ENCODE data around the gene NCAN.

The NCAN gene

GRCh38 chr19:19274146-19274545, 62.4 kb downstream of the NCAN start:
- no peak for DNase-seq
- TF ChIP-seq CTCF (IDR thresholded peaks at IDR 0.05) = no peak
- Histone ChIP-seq H3K27ac (no peak overlapping the region), H3K9me3 (no peaks in the 10 kb centered on the region), H3K4me1 (peaks cover 0 to 13% (median 9%) of the 10 kb centered on the region in 4 donors), H3K4me3 (no peak overlapping the region), H3K36me3 (peaks cover 36 to 46% (median 40%) of the 10 kb centered on the region in 3 donors), H3K27me3 (peaks cover 0 to 10% of the 10 kb centered on the region in 2 donors)
- intact Hi-C loops (cut with DNase I; ENCODE audit: low total_unique reads) = no loop called here

GRCh38 chr19:19274716-19275565, 63.2 kb downstream of the NCAN start:
- H3K36me3 ChIP-seq = peaks cover 44 to 54% (median 48%) of the 10 kb centered on the region in 3 donors
- no peak for TF ChIP-seq CTCF (IDR thresholded peaks at IDR 0.05)
- intact Hi-C loops (cut with DNase I; ENCODE audit: low total_unique reads) = no loop called here
- H3K4me1 ChIP-seq = peaks cover 0 to 13% (median 9%) of the 10 kb centered on the region in 4 donors
- no peak overlapping the region for H3K27ac ChIP-seq
- H3K9me3 ChIP-seq = no peaks in the 10 kb centered on the region
- peaks cover 0 to 10% of the 10 kb centered on the region in 2 donors for H3K27me3 ChIP-seq
- no peak for DNase-seq
- H3K4me3 ChIP-seq = no peak overlapping the region

- no peak for TF ChIP-seq CTCF (IDR thresholded peaks at IDR 0.05)
- H3K27me3 ChIP-seq = peaks cover 0 to 10% of the 10 kb centered on the region in 2 donors
- no peak overlapping the region for H3K27ac ChIP-seq
- H3K36me3 ChIP-seq = peaks cover 54 to 68% (median 62%) of the 10 kb centered on the region in 3 donors
- no peak overlapping the region for H3K4me3 ChIP-seq
- H3K9me3 ChIP-seq = no peaks in the 10 kb centered on the region
- no peak for DNase-seq
- peaks cover 0 to 13% (median 9%) of the 10 kb centered on the region in 4 donors for H3K4me1 ChIP-seq
- intact Hi-C loops (cut with DNase I; ENCODE audit: low total_unique reads) = no loop called here
Observed at GRCh38 chr19:19276386-19276785, 64.6 kb downstream of the NCAN start.

- Histone ChIP-seq H3K27me3 (peaks cover 0 to 10% of the 10 kb centered on the region in 2 donors), H3K36me3 (peaks cover 58 to 73% (median 67%) of the 10 kb centered on the region in 3 donors), H3K9me3 (no peaks in the 10 kb centered on the region), H3K4me1 (peaks cover 0 to 13% (median 9%) of the 10 kb centered on the region in 4 donors), H3K4me3 (no peak overlapping the region), H3K27ac (no peak overlapping the region)
- no peak for DNase-seq
- intact Hi-C loops (cut with DNase I; ENCODE audit: low total_unique reads) = no loop called here
- TF ChIP-seq CTCF (IDR thresholded peaks at IDR 0.05) = no peak
Observed at GRCh38 chr19:19276851-19277250, 65.1 kb downstream of the NCAN start.

GRCh38 chr19:19278315-19278714, 66.6 kb downstream of the NCAN start:
- TF ChIP-seq CTCF (IDR thresholded peaks at IDR 0.05) = no peak
- peaks cover 0 to 5% of the 10 kb centered on the region in 2 donors for H3K27me3 ChIP-seq
- peaks cover 0 to 6% (median 4%) of the 10 kb centered on the region in 4 donors for H3K4me1 ChIP-seq
- no peak for DNase-seq
- intact Hi-C loops (cut with DNase I; ENCODE audit: low total_unique reads) = no loop called here
- H3K4me3 ChIP-seq = no peak overlapping the region
- H3K27ac ChIP-seq = no peak overlapping the region
- no peaks in the 10 kb centered on the region for H3K9me3 ChIP-seq
- H3K36me3 ChIP-seq = peaks cover 69 to 86% (median 76%) of the 10 kb centered on the region in 3 donors

All from tibial artery (tissue), 4 donors.